NCI-H146 (cell line): ENCODE measurements around the gene ARHGAP22.

Experiments used
- DNase-seq: peaks from one replicate; lab custom pipeline; 2025; lab: John Stamatoyannopoulos, UW

ARHGAP22 gene

DNA sequence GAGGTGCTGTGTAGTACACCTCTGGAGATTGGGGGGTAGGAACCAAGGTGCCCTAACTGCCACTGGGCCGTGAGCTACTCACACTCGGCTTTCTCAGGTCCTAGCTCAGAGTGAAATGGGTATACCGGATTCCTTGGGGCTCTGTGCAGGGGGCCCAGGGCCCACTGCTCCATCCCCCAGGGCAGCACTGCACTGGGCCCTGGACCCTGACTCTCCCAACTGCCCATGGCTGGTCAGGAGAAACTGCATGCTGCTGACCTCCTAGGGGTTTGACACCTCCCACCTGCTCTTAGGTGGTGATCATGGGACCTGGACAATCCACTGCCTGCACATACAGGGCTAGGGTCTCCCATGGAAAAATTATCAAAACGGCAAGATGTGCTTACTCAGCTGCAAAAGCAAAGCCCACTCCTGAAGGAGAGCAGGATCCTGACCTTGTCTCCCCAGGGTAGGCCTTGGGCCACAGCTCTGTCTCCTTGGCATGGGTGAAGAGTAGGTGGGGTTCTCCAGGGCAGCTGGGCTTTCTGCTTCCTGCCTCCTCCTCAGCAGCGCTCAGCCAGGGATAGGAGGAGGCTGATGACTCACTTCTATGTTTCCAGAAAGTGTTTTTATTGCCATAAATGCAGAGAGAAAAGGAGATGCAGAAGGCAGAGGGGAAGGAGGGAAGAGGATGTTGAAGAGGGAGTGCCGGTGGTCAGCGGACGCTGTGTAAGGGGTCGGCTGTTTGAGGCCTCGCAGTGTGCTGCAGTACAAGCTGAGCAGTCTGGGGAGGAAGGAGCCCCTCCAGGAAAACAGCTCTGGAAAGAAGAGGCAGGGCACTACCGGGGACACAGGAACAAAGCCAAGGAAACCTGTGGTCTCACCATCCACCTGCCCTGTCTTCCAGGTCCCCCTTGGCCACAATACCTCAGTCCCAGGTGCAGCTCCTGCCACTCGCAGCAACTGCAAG, 107.8 kb downstream of the ARHGAP22 start:
- no peak for DNase-seq

GRCh38 chr10:48496105-48496830, 108.6 kb downstream of the ARHGAP22 start:
- DNase-seq: no peak

DNA sequence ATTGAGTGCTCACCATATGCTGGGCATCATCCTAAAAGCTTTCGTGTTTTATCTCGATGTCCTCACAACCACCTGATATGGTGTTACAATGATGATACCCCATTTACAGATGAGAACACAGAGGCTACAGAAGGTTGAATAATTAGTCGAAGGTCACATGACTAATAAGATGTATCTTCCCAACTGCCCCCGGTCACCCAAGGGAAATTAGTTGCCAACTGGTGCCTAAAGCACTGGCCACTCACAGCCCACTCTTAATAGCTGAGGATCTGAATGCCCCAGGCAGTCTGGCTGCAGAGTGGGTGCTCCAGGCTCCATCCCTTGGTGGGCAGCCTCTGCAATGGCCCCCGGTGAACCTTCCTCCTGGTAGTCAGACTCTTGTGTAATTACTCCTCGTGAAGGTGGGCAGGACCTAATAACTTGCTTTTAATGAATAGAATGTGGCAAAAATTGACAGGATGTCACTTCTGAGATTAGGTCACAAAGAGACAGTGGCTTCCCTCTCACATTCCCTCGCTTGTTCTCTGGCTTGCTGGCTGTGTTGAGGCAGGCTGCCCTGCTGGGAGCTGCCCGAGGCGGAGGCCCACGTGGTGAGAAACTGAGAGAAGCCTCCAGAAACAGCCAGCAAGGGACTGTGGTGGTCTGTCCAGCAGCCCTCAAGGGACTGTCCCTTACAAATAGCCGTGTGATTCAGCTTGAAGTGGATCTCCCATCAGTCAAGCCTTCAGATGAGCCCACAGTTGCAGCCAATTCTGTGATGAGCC, 109.4 kb downstream of the ARHGAP22 start:
- DNase-seq: no peak

GRCh38 chr10:48494611-48495010, 110.3 kb downstream of the ARHGAP22 start:
- no peak for DNase-seq

- DNase-seq: no peak
Observed at GRCh38 chr10:48494073-48494472, 110.8 kb downstream of the ARHGAP22 start.

DNA sequence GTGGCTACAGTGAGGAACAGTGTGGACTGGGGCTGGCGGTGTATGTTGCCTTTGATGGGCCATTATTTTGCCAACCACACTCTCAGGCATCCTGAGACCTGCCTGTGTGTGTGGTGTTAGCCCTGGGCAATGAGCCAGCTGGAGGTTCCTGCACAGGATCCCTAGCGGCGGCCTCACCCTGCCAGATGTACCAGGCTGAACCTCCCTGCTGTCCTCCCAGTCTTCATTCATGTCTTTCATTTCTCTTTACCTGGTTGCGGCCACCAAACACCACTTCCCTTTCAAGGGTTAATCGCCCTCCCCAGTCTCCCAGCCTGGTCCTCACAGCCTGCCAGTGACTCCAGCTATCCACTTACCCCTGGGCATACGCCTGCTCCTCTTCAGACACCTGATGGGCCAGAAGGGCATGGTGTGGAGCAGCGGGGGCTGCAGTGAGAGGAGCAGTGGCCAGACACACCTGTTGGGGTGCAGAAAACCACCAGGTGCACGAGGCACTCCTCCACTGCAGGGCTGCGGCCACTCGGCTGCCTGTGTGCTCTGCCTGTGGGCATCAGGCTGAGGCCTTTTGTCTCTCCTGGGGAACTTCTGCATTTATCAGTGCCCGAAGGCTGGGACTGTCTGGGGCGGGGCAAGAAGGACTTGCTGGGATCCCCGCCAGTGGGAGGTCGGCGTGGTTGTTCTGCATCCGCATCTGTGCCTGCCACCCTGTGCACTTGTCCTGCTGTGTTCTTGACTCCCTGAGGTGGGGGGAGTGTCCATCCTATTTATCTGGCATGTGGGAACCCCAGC, 111.6 kb downstream of the ARHGAP22 start:
- DNase-seq: peak; percentile 54

DNA sequence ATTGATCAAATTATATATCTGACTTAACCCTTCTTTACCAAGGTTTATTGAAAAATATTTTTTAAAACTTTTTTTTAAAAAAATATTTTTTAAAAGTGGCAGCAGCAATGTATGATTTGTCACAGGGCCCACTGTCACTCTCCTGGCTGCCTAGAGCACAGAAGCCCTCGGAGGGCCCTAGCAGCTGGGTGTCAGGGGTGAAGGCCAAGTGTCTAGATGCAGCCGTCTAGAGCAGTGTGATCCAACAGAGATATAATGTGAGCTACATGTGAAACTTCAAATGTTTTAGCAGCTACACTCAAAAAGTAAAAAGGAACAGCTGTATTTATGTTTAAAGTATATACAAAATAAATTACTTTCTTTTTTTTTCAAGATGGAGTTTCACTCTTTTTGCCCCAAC, 112.7 kb downstream of the ARHGAP22 start:
- no peak for DNase-seq

- DNase-seq: no peak
Observed at GRCh38 chr10:48491392-48492139, 113.3 kb downstream of the ARHGAP22 start.

DNA sequence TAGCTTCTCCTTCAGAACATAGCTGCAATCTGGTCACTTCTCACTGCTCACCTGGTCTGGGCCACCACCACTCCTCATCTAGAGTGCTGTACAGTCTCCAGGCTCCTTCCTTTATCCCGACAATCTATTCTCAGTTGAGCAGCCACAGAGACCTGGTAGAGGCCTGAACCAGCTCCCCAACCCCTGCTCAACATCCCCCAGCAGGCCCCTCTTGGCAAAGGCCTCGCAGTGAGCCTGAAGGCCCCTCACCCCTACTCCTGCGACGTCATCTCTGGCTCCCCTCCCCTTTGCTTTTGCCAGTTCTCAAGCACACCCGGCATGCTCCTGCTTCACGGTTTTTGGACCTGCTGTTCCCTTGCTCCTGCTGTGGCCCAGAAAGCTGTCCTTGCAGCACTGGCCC, 113.9 kb downstream of the ARHGAP22 start:
- no peak for DNase-seq

DNA sequence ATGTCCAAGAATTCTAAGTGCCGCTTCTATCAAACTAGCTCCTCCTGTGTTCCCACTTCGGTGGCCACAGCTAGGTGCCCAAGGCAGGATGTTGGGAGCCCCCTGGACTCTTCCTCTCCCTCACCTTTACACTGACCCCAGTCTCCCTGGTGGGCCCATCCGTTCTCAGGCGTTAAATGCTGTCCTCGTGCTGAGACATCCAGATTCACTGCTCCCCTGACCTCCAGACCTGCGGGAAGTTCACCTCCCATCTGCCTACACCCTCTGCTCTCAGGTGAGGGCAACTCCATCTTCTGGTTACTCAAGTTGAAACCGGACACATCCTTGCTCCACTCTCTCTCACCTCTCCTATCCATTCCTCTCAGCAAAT, 114.3 kb downstream of the ARHGAP22 start:
- no peak for DNase-seq

DNA sequence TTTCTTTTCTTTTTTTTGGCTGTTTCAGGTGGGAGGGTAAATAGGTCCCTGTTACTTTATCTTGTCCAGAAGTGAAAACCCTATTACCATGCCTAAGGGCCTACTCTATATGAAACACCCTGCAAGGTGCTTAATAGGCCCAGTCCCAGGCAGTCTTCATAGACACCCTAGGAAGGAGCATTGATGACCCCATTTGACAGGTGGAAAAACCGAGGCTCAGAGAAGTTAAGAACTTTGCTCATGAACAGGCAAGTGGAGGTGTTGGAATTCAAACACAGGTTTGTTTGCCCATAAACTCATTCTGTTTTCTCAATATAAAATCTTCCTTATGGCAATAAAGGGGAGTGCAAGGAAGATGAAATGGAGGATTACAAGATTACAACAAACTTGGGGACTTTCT, 115.8 kb downstream of the ARHGAP22 start:
- no peak for DNase-seq

GRCh38 chr10:48487244-48487643, 117.6 kb downstream of the ARHGAP22 start:
- no peak for DNase-seq

GRCh38 chr10:48485711-48486110, 119.2 kb downstream of the ARHGAP22 start:
- no peak for DNase-seq

DNA sequence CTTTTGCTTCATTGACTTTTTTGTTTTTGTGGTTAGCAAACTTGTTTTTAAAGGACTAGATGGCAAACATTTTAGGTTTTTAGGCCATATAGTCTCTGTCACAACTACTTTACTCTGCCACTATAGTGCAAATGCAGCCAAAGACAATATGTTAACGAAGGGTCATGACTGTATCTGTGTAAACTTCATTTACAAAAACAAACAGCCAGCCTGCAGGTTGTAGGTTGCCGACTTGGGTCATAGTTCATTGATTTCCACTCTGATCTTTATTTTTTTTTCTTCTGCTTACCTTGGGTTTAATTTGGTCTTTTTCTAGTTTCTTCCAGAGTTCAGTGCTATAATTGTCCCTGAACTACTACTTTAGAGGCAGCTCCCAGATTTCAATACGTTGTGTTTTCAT, 120.0 kb downstream of the ARHGAP22 start:
- no peak for DNase-seq

GRCh38 chr10:48482207-48482606, 122.7 kb downstream of the ARHGAP22 start:
- no peak for DNase-seq

DNA sequence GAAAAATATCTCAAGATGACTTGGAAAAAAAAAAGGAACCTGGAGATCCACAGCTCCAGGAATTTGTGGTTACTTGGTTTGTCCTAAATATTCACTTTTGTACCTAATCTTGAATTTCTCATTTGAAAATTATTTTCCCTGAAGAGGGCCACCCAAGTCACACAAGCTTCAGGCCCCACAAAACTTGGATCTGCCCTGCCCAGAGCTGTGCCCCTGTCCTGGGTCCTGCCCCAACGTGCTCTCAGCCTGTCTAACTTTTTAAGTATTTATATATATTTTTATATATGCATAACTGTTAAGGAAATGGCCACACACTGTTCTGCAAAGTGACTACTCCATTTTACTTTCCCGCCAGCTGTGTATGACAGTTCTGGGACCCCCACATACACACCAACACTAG, 123.5 kb downstream of the ARHGAP22 start:
- DNase-seq: no peak

GRCh38 chr10:48480397-48481374, 124.2 kb downstream of the ARHGAP22 start:
- DNase-seq: no peak

- peak; percentile 14 for DNase-seq
Observed at GRCh38 chr10:48478980-48479811, 125.7 kb downstream of the ARHGAP22 start.

DNA sequence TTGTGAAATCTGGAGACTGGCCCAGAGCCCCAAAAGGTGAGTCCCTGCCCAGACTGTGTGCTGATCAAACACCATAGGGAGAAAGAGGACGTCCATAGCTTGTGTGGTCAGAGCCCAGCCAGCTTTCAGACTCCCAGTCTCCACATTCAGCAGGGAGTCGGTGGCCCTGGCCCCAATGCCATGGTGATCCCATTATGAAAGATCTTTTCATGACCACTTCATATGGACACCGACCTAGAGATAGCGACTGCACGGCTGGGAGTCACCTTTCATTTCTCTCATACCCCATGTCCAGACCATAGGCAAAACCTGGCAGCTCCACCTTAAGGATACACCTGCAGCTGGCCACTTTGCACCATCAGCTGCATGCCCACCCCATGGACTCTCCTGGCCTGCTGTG, 126.4 kb downstream of the ARHGAP22 start:
- peak; percentile 74 for DNase-seq
